HG03060 (cell line): ENCODE measurements around the gene SRSF2.
"Not testable (repeated sequence)": the region's sequence is repeated elsewhere in the genome, so short reads cannot be mapped to it uniquely, and the experiment has no call there.

Source experiments
- ATAC-seq: cut with Tn5 transposase; IDR thresholded peaks from one replicate; pipeline ENCODE4 v1.9.1; 2021; ENCODE audit warnings: low read depth, moderate number of reproducible peaks; ENCODE audit not compliant: unreplicated experiment

Gene SRSF2

GRCh38 chr17:76702941-76703637, 34.0 kb downstream of the SRSF2 start:
- no peak for ATAC-seq

- no peak for ATAC-seq
These were observed 35.1 kb downstream of the SRSF2 start for GRCh38 chr17:76702076-76702475.

DNA sequence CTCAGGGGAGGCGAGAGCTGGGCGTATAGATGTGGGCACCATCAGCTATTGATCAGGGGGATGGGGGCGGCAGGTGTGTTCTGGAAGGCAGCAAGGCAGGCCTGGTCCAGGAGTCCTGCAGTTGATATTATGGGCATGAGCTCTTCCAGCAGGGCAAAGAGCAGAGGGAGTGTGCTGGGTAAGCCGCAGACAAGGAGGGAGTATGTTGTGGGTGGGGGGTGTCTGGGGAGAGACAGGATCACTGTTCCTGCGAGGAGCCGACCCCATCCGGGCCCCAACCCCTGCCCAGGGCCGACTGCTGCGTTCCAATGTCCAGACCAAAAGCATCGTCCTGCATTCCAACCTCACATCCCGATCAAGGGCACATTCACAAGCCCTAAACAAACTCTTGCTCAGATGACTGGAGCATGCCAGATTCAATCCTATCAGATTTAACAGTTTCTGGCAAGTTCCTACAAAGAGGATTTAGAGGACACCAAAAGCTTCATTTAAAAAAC, 35.6 kb downstream of the SRSF2 start:
- no peak for ATAC-seq

DNA sequence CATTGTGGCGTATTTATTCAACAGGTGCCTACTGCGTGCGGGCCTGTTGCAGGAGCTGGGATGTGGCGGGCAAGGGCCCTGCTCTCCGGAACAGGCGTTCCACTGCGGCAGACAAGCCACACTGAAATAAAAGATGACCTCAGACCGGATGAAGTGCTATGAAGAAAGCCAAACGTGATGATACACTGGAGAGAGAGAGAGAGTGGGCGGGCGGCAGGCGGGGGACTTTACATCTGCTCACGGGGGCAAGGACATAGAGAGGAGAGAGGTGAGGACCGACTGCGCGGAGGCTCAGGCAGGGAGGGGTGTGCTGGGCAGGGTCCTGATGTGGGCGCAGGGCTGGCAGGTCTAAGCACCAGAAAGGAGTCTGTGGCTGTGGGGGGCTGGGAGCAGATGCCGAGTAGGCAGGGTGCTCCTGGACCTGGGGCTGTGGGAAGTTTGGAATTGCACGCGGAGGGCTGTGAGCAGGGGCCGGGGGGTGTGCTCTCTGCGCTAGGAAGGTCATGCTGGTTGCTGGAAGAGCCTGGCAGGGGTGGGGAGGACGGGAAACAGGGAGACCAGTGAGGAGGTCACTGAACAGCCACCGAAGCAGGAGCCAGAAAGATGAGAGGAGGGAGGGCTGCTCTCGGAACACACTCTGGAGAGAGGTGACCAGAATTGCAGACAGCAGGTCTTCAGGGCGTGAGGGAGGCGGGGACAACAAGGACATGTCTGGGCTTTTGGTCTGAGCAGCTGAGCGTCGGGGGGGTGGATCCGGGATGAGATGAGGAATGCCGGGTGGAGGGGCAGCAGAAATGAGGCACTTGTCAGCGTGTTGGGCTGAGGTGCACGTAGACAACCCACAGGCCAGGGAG, 36.3 kb downstream of the SRSF2 start:
- no peak for ATAC-seq

GRCh38 chr17:76700270-76700616, 36.9 kb downstream of the SRSF2 start:
- ATAC-seq = no peak

DNA sequence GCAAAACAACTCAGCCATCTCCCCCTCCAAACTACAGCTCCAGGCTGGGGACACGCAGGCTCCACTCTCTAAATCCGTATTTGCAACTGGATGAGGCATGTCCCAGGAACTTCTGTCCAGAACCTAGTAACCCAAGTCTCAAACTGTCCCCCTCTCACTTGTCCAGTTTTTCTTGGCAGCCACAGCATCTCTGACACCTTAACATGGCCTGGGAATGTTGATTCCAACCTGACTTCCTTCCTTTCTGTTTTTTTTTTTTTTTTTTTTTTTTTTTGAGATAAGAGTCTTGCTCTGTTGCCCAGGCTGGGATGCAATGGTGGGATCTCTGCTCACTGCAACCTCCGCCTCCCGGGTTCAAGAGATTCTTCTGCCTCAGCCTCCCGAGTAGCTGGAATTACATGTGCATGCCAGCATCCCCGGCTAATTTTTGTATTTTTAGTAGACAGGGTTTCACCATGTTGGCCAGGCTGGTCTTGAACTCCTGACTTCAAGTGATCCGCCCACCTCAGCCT, 38.6 kb downstream of the SRSF2 start:
- ATAC-seq = not testable (repeated sequence)

DNA sequence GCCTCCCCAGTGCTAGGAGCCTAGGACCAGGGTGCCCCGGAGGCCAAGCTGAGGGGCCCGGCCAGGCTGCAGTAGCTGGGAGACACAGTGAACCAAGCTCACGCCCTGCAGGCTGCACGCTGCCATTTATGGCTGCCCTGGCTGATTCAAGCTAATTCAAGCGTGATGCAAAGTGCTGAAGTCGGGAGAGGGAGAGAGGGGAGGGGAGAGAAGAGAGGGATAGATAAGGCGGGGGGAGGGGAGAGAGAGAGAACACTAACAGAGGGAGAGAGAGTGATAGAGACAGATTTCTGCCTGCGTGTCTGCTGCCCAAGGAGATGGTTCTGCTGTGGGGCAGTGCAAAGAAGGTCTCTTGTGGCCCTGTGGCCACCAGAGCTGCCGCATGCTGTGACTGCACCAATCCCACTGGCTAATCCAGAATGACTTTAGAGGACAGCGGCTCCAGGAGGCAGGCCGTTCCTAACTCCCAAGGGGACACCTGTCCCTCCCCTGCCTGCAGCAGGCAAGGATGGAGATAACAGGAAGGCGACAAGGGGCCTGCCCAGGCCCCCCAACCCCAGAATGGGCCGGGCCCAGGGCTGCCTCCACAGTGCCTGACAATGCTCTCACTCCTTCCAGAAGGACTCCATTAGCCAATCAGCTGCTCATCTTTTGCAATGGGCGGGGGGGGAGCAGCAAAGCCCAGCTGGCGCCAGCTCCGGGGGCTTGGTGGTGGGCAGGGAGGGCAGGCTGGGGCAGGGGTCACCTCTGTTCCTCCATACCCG, 39.2 kb downstream of the SRSF2 start:
- no peak for ATAC-seq

DNA sequence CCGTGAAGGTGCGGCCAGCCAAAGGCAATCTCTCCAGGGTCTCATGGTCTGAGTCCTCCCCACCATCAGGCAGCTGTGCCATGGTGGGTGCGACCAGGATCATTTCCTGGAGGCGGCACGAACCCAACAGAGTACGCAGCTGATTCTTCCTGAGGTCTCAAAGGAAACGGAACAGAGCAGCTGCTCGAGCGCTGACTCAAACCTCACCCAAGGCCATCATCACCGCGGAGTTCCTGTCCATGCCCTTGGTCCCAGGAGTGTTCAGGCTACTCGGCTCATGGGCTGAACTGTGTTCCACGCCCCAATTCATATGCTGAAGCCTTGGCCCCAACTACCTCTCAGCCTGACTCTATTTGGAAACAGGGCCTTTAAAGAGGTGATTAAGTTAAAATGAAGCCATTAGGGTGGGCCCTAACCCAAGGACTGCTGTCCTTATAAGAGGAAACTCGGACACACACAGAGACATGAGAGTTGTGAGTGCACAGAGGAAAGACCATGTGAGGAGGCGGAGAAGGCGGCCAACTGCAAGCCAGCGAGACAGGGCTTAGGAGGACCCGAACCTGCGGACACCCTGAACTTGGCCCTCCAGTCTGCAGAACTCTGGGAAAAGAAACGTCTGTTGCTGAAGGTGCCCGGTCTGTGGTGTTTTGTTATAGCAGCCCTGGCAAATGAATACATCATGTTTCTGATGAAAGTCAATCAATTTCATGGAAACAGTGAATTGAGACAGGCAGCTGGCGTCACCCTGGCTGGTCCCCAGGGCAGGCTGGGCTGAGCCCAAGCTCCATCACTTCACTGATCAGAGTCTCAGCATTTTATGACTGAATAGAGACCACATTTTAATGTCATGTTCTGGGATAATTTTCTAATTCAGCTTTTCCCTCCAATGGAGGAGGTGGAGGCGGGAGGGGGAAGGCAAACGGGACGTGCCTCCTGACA, 40.1 kb downstream of the SRSF2 start:
- no peak for ATAC-seq

DNA sequence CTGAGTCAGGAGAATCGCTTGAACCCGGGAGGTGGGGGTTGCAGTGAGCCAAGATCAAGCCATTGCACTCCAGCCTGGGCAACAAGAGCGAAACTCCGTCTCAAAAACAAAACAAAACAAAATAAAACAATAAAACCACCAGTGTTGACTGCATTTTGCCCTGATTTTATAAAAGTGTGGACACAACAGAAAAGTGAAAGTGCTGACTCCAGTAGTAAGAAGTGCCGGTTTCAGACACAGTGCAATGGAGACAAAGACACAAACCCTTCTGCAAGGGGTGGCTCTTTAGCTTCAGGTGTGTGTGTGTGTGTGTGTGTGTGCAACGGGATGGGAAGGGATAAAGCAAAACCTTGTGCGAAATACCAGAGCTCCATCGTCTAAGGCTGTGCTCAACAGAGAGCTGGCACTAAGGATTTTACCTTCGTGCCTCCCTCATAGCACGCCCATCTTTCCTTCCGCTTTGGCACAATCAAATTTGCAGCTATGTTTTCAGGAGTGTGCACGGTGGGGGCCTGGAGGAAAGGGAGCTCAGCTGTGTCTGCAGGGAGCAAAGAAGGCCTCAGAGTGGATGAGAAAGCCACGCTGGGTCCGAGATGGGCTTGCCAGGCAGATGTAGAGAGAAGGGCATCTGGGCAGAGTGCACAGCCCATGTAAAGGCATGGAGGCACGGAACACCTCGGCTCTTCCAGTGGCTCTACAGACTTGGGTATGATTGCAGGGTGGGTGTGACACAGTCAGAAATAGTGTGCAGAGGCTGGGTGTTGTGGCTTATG, 41.9 kb downstream of the SRSF2 start:
- ATAC-seq = no peak

GRCh38 chr17:76691379-76692191, 45.5 kb downstream of the SRSF2 start:
- no peak for ATAC-seq

- ATAC-seq = no peak
These were observed 46.4 kb downstream of the SRSF2 start for GRCh38 chr17:76690596-76691280.

DNA sequence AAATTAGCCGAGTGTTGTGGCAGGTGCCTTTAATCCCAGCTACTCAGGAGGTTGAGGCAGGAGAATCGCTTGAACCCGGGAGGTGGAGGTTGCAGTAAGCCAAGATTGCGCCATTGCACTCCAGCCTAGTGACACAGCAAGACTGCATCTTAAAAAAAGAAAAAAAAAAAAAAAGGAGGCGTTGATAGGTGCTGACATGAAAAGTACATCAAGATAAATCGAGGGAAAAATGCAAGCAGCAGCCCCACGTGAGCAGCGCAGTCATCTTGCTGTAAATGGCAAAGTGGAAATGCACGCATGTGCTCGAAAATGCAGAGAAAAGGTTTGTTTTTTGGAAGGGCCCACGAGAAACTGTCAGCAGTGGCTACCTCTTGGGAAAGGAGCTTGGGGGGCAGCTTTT, 47.3 kb downstream of the SRSF2 start:
- ATAC-seq = no peak

DNA sequence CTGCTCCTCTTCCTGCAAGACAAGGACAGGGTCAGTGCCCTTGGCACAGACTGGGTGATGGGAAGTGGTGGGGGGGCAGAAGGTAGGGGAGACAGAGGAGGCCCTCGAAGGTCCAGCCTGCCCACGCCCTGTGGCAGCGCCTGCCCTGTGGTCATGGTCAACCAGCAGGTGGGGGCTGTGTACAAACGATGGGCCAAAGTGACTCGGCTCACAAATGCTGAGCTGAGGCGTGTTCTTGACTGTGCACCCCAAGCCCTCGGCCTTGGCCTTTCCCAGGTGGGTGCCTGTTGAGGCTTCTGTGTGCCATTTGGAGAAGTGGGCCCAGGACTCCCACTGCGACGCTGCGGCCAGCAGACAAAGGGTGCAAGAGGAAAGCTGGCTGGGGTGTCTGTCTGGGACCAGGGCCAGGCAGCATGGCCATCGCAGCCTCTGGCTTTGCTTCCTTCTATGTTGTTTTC, 48.9 kb downstream of the SRSF2 start:
- no peak for ATAC-seq

GRCh38 chr17:76687298-76688164, 49.6 kb downstream of the SRSF2 start:
- ATAC-seq = no peak

GRCh38 chr17:76686538-76687297, 50.4 kb downstream of the SRSF2 start:
- ATAC-seq = no peak

- no peak for ATAC-seq
These were observed 51.3 kb downstream of the SRSF2 start for GRCh38 chr17:76685846-76686245.
